Liver (tissue), 9 donors: Measurements from ENCODE around the gene F12. TPM values are rescaled to one million over a fixed set of nuclear protein-coding genes. Genes with fewer than 3 reads are reported as not detected.

Experiments
- DNase-seq: peaks from one replicate; pipeline ENCODE4 v3.0.0-alpha.2; 2017; ENCODE audit warnings: low spot score
- H3K27ac ChIP-seq, 2 donors: one replicate each; pipeline ENCODE4 v1.7.0; 2013; ENCODE audit warnings: inconsistent platforms in 2 of 2, low read length in 2 of 2, control low read depth in 1 of 2, low read depth in 1 of 2, mild to moderate bottlenecking in 1 of 2
- H3K27me3 ChIP-seq, 4 donors: one replicate each; pipeline versions ENCODE4 v1.6.1 to v1.7.0; 2013; ENCODE audit warnings: low read length in 3 of 4, inconsistent platforms in 1 of 4, mild to moderate bottlenecking in 1 of 4, moderate library complexity in 1 of 4; ENCODE audit not compliant: control insufficient read depth in 4 of 4, insufficient read depth in 4 of 4
- H3K36me3 ChIP-seq, 4 donors: one replicate each; pipeline versions ENCODE4 v1.6.1 to v1.7.0; 2013; ENCODE audit warnings: low read length in 3 of 4, mild to moderate bottlenecking in 3 of 4, low read depth in 1 of 4, moderate library complexity in 1 of 4; ENCODE audit not compliant: control insufficient read depth in 4 of 4, insufficient read depth in 3 of 4
- H3K4me1 ChIP-seq, 4 donors: one replicate each; pipeline versions ENCODE4 v1.6.1 to v1.7.0; 2013; ENCODE audit warnings: low read length in 3 of 4, mild to moderate bottlenecking in 3 of 4, moderate library complexity in 1 of 4; ENCODE audit not compliant: control insufficient read depth in 4 of 4, insufficient read depth in 4 of 4
- H3K4me3 ChIP-seq, 3 donors: one replicate each; pipeline versions ENCODE4 v1.6.1 to v1.7.0; 2013; ENCODE audit warnings: low read length in 3 of 3, control low read depth in 1 of 3, low read depth in 1 of 3, mild to moderate bottlenecking in 1 of 3
- H3K9ac ChIP-seq, 2 donors: one replicate each; pipeline ENCODE4 v1.7.0; 2013; ENCODE audit warnings: low read length in 2 of 2, mild to moderate bottlenecking in 2 of 2, moderate library complexity in 2 of 2, control low read depth in 1 of 2, low read depth in 1 of 2
- H3K9me3 ChIP-seq, 4 donors: one replicate each; pipeline versions ENCODE4 v1.6.1 to v1.7.0; 2013; ENCODE audit warnings: low read length in 3 of 4; ENCODE audit not compliant: control insufficient read depth in 4 of 4
- ATF3 ChIP-seq: IDR thresholded peaks from 2 replicates; pipeline ENCODE4 v1.6.1; 2016; ENCODE audit warnings: antibody characterized with exemption
- CTCF ChIP-seq: fragments of 150-350 bp; IDR thresholded peaks from 2 replicates; pipeline ENCODE4 v1.5.1; 2017; ENCODE audit warnings: improper control_type of control experiment, low read depth, low read length; ENCODE audit not compliant: missing input control
- EGR1 ChIP-seq, 2 donors: IDR thresholded peaks; 2 replicates each; pipeline ENCODE4 v1.6.1; 2016 to 2018; ENCODE audit warnings: antibody characterized with exemption in 2 of 2, low read depth in 2 of 2
- FOXA1 ChIP-seq: IDR thresholded peaks from 2 replicates; pipeline ENCODE4 v1.6.1; 2016; ENCODE audit warnings: antibody characterized with exemption
- FOXA2 ChIP-seq: IDR thresholded peaks from 2 replicates; pipeline ENCODE4 v1.6.1; 2016; ENCODE audit warnings: antibody characterized with exemption
- GABPA ChIP-seq, 2 donors: IDR thresholded peaks in 1 of 2; conservative IDR thresholded peaks in 1 of 2; 2 replicates each; pipeline ENCODE4 v1.6.1; 2016; ENCODE audit warnings: antibody characterized with exemption in 2 of 2, mild to moderate bottlenecking in 1 of 2, moderate library complexity in 1 of 2
- HNF4A ChIP-seq, 2 donors: conservative IDR thresholded peaks; 2 replicates each; pipeline ENCODE4 v1.6.1; 2016; ENCODE audit warnings: antibody characterized with exemption in 2 of 2, mild to moderate bottlenecking in 2 of 2
- HNF4G ChIP-seq: IDR thresholded peaks from 2 replicates; pipeline ENCODE4 v1.6.1; 2016; ENCODE audit warnings: antibody characterized with exemption
- JUND ChIP-seq, 2 donors: IDR thresholded peaks; 2 replicates each; pipeline ENCODE4 v1.6.1; 2016; ENCODE audit warnings: antibody characterized with exemption in 2 of 2
- MAX ChIP-seq: IDR thresholded peaks from 2 replicates; pipeline ENCODE4 v1.6.1; 2016; ENCODE audit warnings: antibody characterized with exemption
- NR2F2 ChIP-seq: IDR thresholded peaks from 2 replicates; pipeline ENCODE4 v1.6.1; 2016; ENCODE audit warnings: antibody characterized with exemption
- RAD21 ChIP-seq, 2 donors: IDR thresholded peaks; 2 replicates each; pipeline ENCODE4 v1.6.1; 2016; ENCODE audit warnings: antibody characterized with exemption in 2 of 2, mild to moderate bottlenecking in 2 of 2
- REST ChIP-seq: IDR thresholded peaks from 2 replicates; pipeline ENCODE4 v1.6.1; 2016; ENCODE audit warnings: antibody characterized with exemption, mild to moderate bottlenecking
- RXRA ChIP-seq, 2 donors: IDR thresholded peaks; 2 replicates each; pipeline ENCODE4 v1.6.1; 2017 to 2018; ENCODE audit warnings: antibody characterized with exemption in 2 of 2, mild to moderate bottlenecking in 1 of 2
- SP1 ChIP-seq: IDR thresholded peaks from 2 replicates; pipeline ENCODE4 v1.6.1; 2018; ENCODE audit warnings: antibody characterized with exemption, mild to moderate bottlenecking
- TAF1 ChIP-seq: conservative IDR thresholded peaks from 2 replicates; pipeline ENCODE4 v1.6.1; 2016; ENCODE audit warnings: antibody characterized with exemption, mild to moderate bottlenecking
- YY1 ChIP-seq: IDR thresholded peaks from 2 replicates; pipeline ENCODE4 v1.6.1; 2016; ENCODE audit warnings: antibody characterized with exemption, mild to moderate bottlenecking
- ZBTB33 ChIP-seq: IDR thresholded peaks from 2 replicates; pipeline ENCODE4 v1.6.1; 2016; ENCODE audit warnings: antibody characterized with exemption
- WGBS: extraction: QIAGEN DNeasy Blood & Tissue Kit; methylation state at CpG from one replicate; pipeline ENCODE4 v1.1.7; 2013; 5-methylcytosine and 5-hydroxymethylcytosine counted together
- polyA plus RNA-seq, 2 donors: library from polyadenylated mRNA; stranded (reverse) in 1 of 2; unstranded in 1 of 2; fragments of 200-250 nt in 1 of 2; fragments of >200 nt in 1 of 2; fragmentation: Nextera tagmentation in 1 of 2; extraction: Ambion mirVana in 1 of 2; gene quantifications; one replicate each; pipeline versions ENCODE4 v1.2.1 to v1.2.3, GENCODE V29; 2013 to 2015
- total RNA-seq, 2 donors: library from RNA; depleted of rRNA; stranded (reverse); fragments of >200 nt; gene quantifications; one replicate each; pipeline ENCODE4 v1.2.3, GENCODE V29; 2014
- donor health status: healthy.
- donor health status: healthy.
- donor health status: healthy.
- donor health status: healthy.
- donor health status: healthy.

The F12 gene
- total and polyA plus RNA-seq, 4 donors, result 27.7 to 328 (median 275) TPM

GRCh38 chr5:177384134-177384533 lies 25.2 kb downstream of the F12 start, which contains the start of gene SLC34A1:
SLC34A1 (plus strand) TSS chr5:177384434; CDS start chr5:177385742, 1,308 bp downstream.
- DNase-seq, result no peak
- peaks cover 0 to 20% (median 10%) of the 10 kb centered on the region in 4 donors for H3K4me1 ChIP-seq
- no peak within 1 kb of the TSS for H3K9ac ChIP-seq
- TF ChIP-seq TAF1 (no peak), HNF4A (conservative IDR thresholded peaks at IDR 0.05) (no peak), GABPA (IDR thresholded peaks at IDR 0.05 in 1 of 2, conservative IDR thresholded peaks at IDR 0.05 in 1 of 2) (no peak), EGR1 (IDR thresholded peaks at IDR 0.05; ENCODE audit: low read depth in 2 of 2) (no peak), SP1 (no peak), JUND (IDR thresholded peaks at IDR 0.05) (no peak), ATF3 (no peak), REST (no peak), RXRA (IDR thresholded peaks at IDR 0.05) (no peak), CTCF (no peak), MAX (no peak), YY1 (no peak), RAD21 (IDR thresholded peaks at IDR 0.05) (no peak), NR2F2 (no peak), HNF4G (no peak), FOXA2 (no peak), ZBTB33 (no peak), FOXA1 (no peak)
- no peaks in the 10 kb centered on the region for H3K36me3 ChIP-seq
- H3K4me3 ChIP-seq, result no peak within 1 kb of the TSS
- H3K27me3 ChIP-seq, result no peaks in the 10 kb centered on the region
- 86% methylated on average over 4 of the region's 4 CpGs for WGBS
- no peak within 1 kb of the TSS for H3K27ac ChIP-seq
- H3K9me3 ChIP-seq, result no peaks in the 10 kb centered on the region
